ENCODE results near the gene L3MBTL4. TPM values are rescaled to one million over a fixed set of nuclear protein-coding genes. Genes with fewer than 3 reads are reported as not detected.
A peak's percentile ranks its signal among the peaks of the same experiment; 100 is the strongest.

The L3MBTL4 gene
- total and polyA plus RNA-seq, 4 donors = 0.26 to 4.2 (median 2.0) TPM

DNA sequence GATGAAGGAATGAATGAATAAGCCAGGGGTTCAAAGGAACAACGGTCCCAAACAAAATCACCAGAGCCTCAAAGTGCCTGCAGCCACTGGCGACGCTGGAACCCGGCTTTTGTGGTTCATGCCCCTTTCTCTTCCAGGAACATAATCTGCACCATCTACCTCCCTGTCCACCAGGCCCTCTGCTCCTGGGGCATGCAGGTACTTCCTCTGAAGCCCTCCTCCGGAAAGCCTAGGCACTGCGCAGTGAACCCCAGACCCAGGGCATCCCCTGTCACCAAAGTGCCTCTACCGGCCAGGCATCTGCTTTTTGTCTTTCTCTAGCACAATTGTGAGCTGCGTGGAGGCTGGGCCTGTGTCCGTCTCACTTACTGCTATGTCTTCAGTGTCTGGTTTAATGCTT, 420.8 kb downstream of the L3MBTL4 start:
- Histone ChIP-seq H3K27me3 (ENCODE audit: control insufficient read depth in 1 of 2, insufficient read depth in 2 of 2, low read length in 1 of 2) (no peaks in the 10 kb centered on the region), H3K36me3 (ENCODE audit: control insufficient read depth in 1 of 2, insufficient read depth in 2 of 2, low read length in 1 of 2) (no peaks in the 10 kb centered on the region), H3K9me3 (ENCODE audit: control insufficient read depth, low read length) (no peaks in the 10 kb centered on the region), H3K4me3 (ENCODE audit: low read length in 2 of 2) (no peak overlapping the region), H3K4me1 (ENCODE audit: control insufficient read depth in 1 of 2, insufficient read depth in 2 of 2, low read length in 2 of 2) (no peaks in the 10 kb centered on the region), H3K27ac (ENCODE audit: low read depth in 1 of 2, low read length in 2 of 2) (no peak overlapping the region)
- intact Hi-C loops (cut with DNase I) = no loop called here
- 86 to 89% methylated on average over 9 of the region's 9 CpGs for WGBS, 2 donors
- ATAC-seq (ENCODE audit: low FRiP score) (no peak), DNase-seq (no peak)

DNA sequence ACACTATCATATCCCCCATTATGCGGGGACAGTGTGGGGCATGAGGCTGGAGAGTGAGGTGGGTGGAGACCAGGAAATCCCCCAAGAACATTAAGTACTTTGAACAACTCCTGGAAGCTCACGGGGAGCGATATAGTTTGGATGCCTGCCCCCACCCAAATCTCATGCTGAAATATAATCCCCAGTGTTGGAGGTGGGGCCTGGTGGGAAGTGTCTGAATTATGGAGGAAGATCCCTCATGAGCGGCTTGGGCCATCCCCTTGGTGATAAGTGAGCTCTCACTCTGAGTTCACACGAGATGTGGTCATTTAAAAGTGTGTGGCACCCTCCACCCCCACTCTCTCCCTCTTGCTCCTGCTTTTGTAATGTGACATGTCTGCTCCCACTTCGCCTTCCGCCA, 422.3 kb downstream of the L3MBTL4 start:
- Histone ChIP-seq H3K36me3 (ENCODE audit: control insufficient read depth in 1 of 2, insufficient read depth in 2 of 2, low read length in 1 of 2) (no peaks in the 10 kb centered on the region), H3K4me1 (ENCODE audit: control insufficient read depth in 1 of 2, insufficient read depth in 2 of 2, low read length in 2 of 2) (no peaks in the 10 kb centered on the region), H3K9me3 (ENCODE audit: control insufficient read depth, low read length) (no peaks in the 10 kb centered on the region), H3K27ac (ENCODE audit: low read depth in 1 of 2, low read length in 2 of 2) (no peak overlapping the region), H3K4me3 (ENCODE audit: low read length in 2 of 2) (no peak overlapping the region), H3K27me3 (ENCODE audit: control insufficient read depth in 1 of 2, insufficient read depth in 2 of 2, low read length in 1 of 2) (no peaks in the 10 kb centered on the region)
- ATAC-seq (ENCODE audit: low FRiP score) (no peak), DNase-seq (no peak)
- intact Hi-C loops (cut with DNase I) = no loop called here
- 90 to 91% methylated on average over 7 of the region's 7 CpGs for WGBS, 2 donors

DNA sequence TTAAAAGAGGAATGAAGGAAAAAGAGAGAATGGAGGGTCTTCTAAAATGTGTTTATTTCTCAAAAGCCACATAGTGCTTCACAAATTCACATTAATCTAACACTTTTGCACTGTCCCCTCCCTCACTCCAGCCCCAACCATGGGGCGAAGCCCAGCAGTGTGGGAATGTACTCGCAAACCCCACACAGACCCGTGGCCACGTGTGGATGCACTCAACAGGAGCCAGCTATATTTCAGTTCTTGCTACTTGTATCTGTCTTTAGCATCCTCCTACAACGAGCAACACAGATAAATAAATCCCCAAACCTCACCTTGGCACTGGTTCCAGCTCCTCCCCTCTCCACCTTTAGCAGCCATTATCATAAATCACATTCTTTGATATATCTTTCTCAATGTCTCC, 427.5 kb downstream of the L3MBTL4 start:
- H3K27ac ChIP-seq (ENCODE audit: low read depth in 1 of 2, low read length in 2 of 2) = no peak overlapping the region
- H3K9me3 ChIP-seq (ENCODE audit: control insufficient read depth, low read length) = no peaks in the 10 kb centered on the region
- intact Hi-C loops (cut with DNase I) = no loop called here
- no peak for DNase-seq
- WGBS, 2 donors = 59 to 62% methylated on average over 5 of the region's 5 CpGs
- no peak for ATAC-seq (ENCODE audit: low FRiP score)
- no peaks in the 10 kb centered on the region for H3K36me3 ChIP-seq (ENCODE audit: control insufficient read depth in 1 of 2, insufficient read depth in 2 of 2, low read length in 1 of 2)
- no peak overlapping the region for H3K4me3 ChIP-seq (ENCODE audit: low read length in 2 of 2)
- H3K4me1 ChIP-seq (ENCODE audit: control insufficient read depth in 1 of 2, insufficient read depth in 2 of 2, low read length in 2 of 2) = no peaks in the 10 kb centered on the region
- no peaks in the 10 kb centered on the region for H3K27me3 ChIP-seq (ENCODE audit: control insufficient read depth in 1 of 2, insufficient read depth in 2 of 2, low read length in 1 of 2)

DNA sequence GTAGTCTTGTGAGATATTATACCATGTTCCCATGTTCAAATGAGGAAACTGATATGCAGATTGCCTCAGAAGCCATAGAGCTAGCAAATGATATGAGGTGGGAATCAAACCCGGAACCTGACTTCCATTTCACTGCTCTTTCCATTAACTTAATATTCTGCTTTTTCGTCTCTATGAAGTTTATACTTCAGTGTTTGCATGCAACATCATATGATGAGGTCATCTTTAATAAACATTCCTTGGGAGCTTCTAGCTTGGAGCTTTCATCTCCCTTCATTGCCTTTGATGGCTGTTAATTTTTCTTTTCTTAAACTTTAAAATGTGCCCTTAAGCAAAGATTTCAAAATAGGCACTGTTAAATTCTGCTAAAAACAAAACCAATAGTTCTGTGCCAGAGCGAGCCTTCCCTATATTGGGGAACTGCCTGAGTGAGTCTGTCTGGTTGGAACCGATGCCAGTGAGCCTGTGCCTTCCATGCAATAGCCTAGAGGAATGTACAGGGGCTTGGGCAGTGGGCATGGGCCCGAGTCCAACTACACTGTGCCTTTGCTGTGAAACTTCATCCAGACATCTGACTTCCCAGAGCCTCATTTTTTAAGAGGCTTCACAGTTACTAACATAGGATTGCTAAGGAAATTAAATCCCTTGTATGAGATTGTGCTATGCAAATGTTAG, 428.3 kb downstream of the L3MBTL4 start:
- no peaks in the 10 kb centered on the region for H3K4me1 ChIP-seq (ENCODE audit: control insufficient read depth in 1 of 2, insufficient read depth in 2 of 2, low read length in 2 of 2)
- 32 to 43% methylated on average over 5 of the region's 5 CpGs for WGBS, 2 donors
- H3K27ac ChIP-seq (ENCODE audit: low read depth in 1 of 2, low read length in 2 of 2) = no peak overlapping the region
- ATAC-seq (ENCODE audit: low FRiP score) = no peak
- H3K27me3 ChIP-seq (ENCODE audit: control insufficient read depth in 1 of 2, insufficient read depth in 2 of 2, low read length in 1 of 2) = no peaks in the 10 kb centered on the region
- H3K36me3 ChIP-seq (ENCODE audit: control insufficient read depth in 1 of 2, insufficient read depth in 2 of 2, low read length in 1 of 2) = no peaks in the 10 kb centered on the region
- no peaks in the 10 kb centered on the region for H3K9me3 ChIP-seq (ENCODE audit: control insufficient read depth, low read length)
- intact Hi-C loops (cut with DNase I) = no loop called here
- DNase-seq = no peak
- no peak overlapping the region for H3K4me3 ChIP-seq (ENCODE audit: low read length in 2 of 2)

DNA sequence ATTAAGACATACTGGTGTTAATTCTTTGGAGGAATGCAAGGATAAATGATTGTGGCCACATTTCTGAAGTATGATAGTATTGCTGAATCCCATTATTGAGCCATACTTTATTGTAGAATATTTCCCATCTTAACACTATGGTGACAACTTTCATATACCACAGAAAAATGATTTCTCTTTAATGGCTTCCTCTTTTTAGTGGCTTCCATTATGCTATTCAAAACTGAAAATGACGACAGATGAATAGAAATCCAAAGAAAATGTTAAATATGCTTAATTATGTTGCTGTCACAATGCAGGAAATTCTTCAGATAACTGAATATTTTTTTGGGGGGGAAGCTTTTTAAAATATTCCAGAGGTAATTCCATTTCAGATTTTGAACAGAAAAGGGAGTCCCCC, 430.5 kb downstream of the L3MBTL4 start:
- no peaks in the 10 kb centered on the region for H3K27me3 ChIP-seq (ENCODE audit: control insufficient read depth in 1 of 2, insufficient read depth in 2 of 2, low read length in 1 of 2)
- ATAC-seq (ENCODE audit: low FRiP score) (no peak), DNase-seq (no peak)
- 26 to 52% methylated on average over 1 of the region's 1 CpG for WGBS, 2 donors
- no peaks in the 10 kb centered on the region for H3K36me3 ChIP-seq (ENCODE audit: control insufficient read depth in 1 of 2, insufficient read depth in 2 of 2, low read length in 1 of 2)
- no peak overlapping the region for H3K27ac ChIP-seq (ENCODE audit: low read depth in 1 of 2, low read length in 2 of 2)
- intact Hi-C loops (cut with DNase I) = no loop called here
- no peaks in the 10 kb centered on the region for H3K4me1 ChIP-seq (ENCODE audit: control insufficient read depth in 1 of 2, insufficient read depth in 2 of 2, low read length in 2 of 2)
- no peak overlapping the region for H3K4me3 ChIP-seq (ENCODE audit: low read length in 2 of 2)
- H3K9me3 ChIP-seq (ENCODE audit: control insufficient read depth, low read length) = no peaks in the 10 kb centered on the region

DNA sequence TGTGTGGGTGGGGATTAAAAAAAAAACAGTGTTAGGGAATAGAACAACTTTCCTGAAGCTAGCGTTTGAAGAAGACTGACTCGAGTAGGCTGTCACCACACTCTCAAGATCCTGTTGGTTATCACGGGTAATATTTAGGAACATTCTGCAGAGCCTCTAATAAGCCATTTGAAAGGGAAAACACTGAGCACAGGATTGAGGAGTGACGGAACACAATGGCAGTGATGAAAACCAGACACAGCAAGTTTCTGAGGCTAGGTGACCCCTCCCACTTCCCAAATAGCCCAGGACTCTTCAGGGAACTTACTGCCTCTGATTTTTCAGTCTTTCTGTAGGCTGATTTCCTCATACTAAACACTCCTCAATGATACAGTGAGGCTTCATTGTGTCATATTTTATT, 431.2 kb downstream of the L3MBTL4 start:
- ATAC-seq (ENCODE audit: low FRiP score) (no peak), DNase-seq (no peak)
- Histone ChIP-seq H3K27me3 (ENCODE audit: control insufficient read depth in 1 of 2, insufficient read depth in 2 of 2, low read length in 1 of 2) (no peaks in the 10 kb centered on the region), H3K4me3 (ENCODE audit: low read length in 2 of 2) (no peak overlapping the region), H3K4me1 (ENCODE audit: control insufficient read depth in 1 of 2, insufficient read depth in 2 of 2, low read length in 2 of 2) (no peaks in the 10 kb centered on the region), H3K9me3 (ENCODE audit: control insufficient read depth, low read length) (no peaks in the 10 kb centered on the region), H3K27ac (ENCODE audit: low read depth in 1 of 2, low read length in 2 of 2) (no peak overlapping the region), H3K36me3 (ENCODE audit: control insufficient read depth in 1 of 2, insufficient read depth in 2 of 2, low read length in 1 of 2) (no peaks in the 10 kb centered on the region)
- 28 to 34% methylated on average over 4 of the region's 4 CpGs for WGBS, 2 donors
- intact Hi-C loops (cut with DNase I) = no loop called here

DNA sequence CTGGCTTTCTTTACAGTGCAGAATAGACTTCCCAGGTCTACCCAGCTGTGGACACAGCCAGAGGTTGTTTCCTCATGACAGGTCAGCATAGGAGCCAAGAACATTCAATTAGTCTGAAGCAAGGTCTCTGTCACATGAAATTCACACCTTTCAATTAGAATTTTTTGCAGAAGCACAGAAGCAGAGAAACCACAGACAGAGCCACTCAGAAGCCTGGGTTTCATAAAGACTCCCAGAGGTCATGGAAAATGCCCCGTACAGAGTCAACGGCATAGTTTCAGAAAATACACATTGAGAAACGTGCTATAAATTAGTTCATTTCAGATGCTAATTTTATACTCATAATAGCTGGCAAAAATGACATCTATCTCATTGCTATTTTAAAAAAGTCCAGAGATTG, 432.4 kb downstream of the L3MBTL4 start:
- Histone ChIP-seq H3K9me3 (ENCODE audit: control insufficient read depth, low read length) (no peaks in the 10 kb centered on the region), H3K4me3 (ENCODE audit: low read length in 2 of 2) (no peak overlapping the region), H3K27ac (ENCODE audit: low read depth in 1 of 2, low read length in 2 of 2) (no peak overlapping the region), H3K27me3 (ENCODE audit: control insufficient read depth in 1 of 2, insufficient read depth in 2 of 2, low read length in 1 of 2) (no peaks in the 10 kb centered on the region), H3K36me3 (ENCODE audit: control insufficient read depth in 1 of 2, insufficient read depth in 2 of 2, low read length in 1 of 2) (no peaks in the 10 kb centered on the region), H3K4me1 (ENCODE audit: control insufficient read depth in 1 of 2, insufficient read depth in 2 of 2, low read length in 2 of 2) (no peaks in the 10 kb centered on the region)
- ATAC-seq (ENCODE audit: low FRiP score) = no peak
- intact Hi-C loops (cut with DNase I) = no loop called here
- DNase-seq = no peak
- WGBS, 2 donors = 87 to 89% methylated on average over 3 of the region's 3 CpGs

DNA sequence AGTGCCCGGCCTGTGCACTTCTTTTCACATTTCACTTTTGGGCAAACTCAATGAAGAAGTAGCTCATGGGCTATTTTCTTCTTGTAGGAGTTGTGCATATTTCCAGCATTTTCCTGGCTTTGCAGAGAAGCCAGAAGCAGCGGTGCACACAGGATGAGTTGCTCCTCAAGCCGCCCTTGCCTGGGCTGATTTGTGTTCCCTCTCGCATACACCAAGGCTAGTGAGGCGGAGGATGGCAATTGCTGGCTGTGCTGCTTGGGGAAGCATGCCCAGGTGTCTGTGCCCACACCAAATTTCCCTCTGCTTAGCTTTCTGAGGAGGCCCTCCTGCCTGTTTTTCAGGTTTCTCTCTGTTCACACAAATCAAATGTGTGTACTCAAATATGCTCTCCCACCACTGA, 434.0 kb downstream of the L3MBTL4 start:
- no peak overlapping the region for H3K27ac ChIP-seq (ENCODE audit: low read depth in 1 of 2, low read length in 2 of 2)
- intact Hi-C loops (cut with DNase I) = no loop called here
- no peaks in the 10 kb centered on the region for H3K36me3 ChIP-seq (ENCODE audit: control insufficient read depth in 1 of 2, insufficient read depth in 2 of 2, low read length in 1 of 2)
- ATAC-seq (ENCODE audit: low FRiP score) (no peak), DNase-seq (no peak)
- H3K9me3 ChIP-seq (ENCODE audit: control insufficient read depth, low read length) = no peaks in the 10 kb centered on the region
- WGBS, 2 donors = 90 to 92% methylated on average over 5 of the region's 5 CpGs
- H3K27me3 ChIP-seq (ENCODE audit: control insufficient read depth in 1 of 2, insufficient read depth in 2 of 2, low read length in 1 of 2) = no peaks in the 10 kb centered on the region
- H3K4me1 ChIP-seq (ENCODE audit: control insufficient read depth in 1 of 2, insufficient read depth in 2 of 2, low read length in 2 of 2) = no peaks in the 10 kb centered on the region
- no peak overlapping the region for H3K4me3 ChIP-seq (ENCODE audit: low read length in 2 of 2)

DNA sequence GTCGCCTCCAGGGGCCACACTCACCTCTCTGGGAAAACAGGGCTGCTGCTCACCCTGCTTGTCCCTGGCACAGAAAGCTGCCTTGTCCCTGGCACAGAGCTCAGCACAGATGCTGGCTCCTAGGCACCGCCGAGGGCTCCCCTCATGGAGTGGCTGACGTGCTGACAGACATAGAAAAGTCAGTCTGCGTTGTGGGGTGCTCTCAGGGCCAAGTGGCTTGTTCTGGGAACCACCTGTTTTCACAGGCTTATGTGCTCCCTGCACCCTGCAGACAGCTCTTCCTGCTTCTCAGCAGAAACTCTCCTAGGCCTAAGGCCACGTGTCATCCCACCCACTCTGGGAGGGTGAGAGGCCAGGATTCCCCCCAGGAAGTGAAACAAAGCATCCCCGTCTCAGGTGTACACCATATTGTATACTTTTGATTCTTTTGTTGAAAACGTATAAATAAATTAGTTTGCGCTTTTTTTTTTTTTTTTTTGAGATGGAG, 434.7 kb downstream of the L3MBTL4 start:
- ATAC-seq (ENCODE audit: low FRiP score) (peak; percentile 27), DNase-seq (no peak)
- Histone ChIP-seq H3K36me3 (ENCODE audit: control insufficient read depth in 1 of 2, insufficient read depth in 2 of 2, low read length in 1 of 2) (no peaks in the 10 kb centered on the region), H3K4me3 (ENCODE audit: low read length in 2 of 2) (no peak overlapping the region), H3K4me1 (ENCODE audit: control insufficient read depth in 1 of 2, insufficient read depth in 2 of 2, low read length in 2 of 2) (no peaks in the 10 kb centered on the region), H3K27ac (ENCODE audit: low read depth in 1 of 2, low read length in 2 of 2) (no peak overlapping the region), H3K9me3 (ENCODE audit: control insufficient read depth, low read length) (no peaks in the 10 kb centered on the region), H3K27me3 (ENCODE audit: control insufficient read depth in 1 of 2, insufficient read depth in 2 of 2, low read length in 1 of 2) (no peaks in the 10 kb centered on the region)
- 78 to 87% methylated on average over 9 of the region's 9 CpGs for WGBS, 2 donors
- intact Hi-C loops (cut with DNase I) = loop anchor here in 1 of 2 donors (10.0 kb wide), 1 partner anchor 55 kb away; no protein-coding TSS in a partner anchor
